GM21528 (cell line): ENCODE results near the gene GLRA1.

Experiments
- ATAC-seq: cut with Tn5 transposase; IDR thresholded peaks from one replicate; pipeline ENCODE4 v1.9.1; 2021; ENCODE audit warnings: mild to moderate bottlenecking, moderate library complexity; ENCODE audit not compliant: unreplicated experiment, low FRiP score

Gene GLRA1

GRCh38 chr5:151780348-151780747 lies 144.3 kb downstream of the GLRA1 start:
- ATAC-seq, result no peak

GRCh38 chr5:151779531-151780125 lies 145.0 kb downstream of the GLRA1 start:
- ATAC-seq, result no peak

DNA sequence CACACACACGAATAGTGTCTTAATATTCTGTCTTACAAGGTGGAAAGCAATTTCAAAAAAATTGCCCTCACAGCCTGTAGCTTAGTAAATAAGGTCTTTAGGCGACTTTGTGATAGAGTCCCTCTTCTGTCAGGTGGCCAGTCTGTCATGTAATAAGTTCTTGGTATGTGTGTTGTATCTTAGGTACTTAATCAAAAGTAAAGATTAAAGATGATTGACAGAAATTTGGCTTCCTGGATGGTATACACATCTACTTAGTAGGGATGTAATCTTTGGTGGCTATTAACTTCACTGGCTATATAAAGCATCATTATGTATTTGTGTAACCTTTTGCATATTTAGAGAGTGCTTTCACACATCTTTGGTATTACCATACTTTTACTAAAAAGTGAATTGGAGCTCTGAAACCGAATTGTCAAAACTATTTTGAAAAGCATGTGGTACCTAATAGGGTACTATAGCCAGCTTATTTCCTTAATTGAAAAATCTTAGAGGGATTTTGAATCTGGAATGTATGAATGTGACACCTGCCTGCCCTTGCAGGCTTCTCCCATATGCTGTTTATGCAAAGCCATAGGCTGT lies 149.5 kb downstream of the GLRA1 start:
- no peak for ATAC-seq

DNA sequence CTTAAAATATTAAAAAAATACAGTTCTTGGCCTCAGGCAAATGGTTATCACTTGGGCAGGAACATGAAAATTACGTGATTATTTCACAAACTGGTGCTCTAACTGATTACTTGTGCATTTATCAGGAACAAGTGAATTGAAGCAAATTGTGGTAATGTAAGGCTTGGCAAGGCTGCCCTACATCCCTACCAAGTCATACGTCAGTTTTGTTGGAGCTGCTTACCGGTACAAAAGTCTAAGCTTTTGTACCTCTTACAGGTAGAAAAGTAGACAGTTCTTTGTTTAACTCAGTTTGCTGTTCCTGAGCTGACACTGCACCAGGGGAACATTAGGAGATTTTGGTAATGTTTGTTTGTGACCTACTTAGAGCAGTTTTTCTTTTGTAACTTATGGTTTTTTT lies 150.7 kb downstream of the GLRA1 start:
- no peak for ATAC-seq

DNA sequence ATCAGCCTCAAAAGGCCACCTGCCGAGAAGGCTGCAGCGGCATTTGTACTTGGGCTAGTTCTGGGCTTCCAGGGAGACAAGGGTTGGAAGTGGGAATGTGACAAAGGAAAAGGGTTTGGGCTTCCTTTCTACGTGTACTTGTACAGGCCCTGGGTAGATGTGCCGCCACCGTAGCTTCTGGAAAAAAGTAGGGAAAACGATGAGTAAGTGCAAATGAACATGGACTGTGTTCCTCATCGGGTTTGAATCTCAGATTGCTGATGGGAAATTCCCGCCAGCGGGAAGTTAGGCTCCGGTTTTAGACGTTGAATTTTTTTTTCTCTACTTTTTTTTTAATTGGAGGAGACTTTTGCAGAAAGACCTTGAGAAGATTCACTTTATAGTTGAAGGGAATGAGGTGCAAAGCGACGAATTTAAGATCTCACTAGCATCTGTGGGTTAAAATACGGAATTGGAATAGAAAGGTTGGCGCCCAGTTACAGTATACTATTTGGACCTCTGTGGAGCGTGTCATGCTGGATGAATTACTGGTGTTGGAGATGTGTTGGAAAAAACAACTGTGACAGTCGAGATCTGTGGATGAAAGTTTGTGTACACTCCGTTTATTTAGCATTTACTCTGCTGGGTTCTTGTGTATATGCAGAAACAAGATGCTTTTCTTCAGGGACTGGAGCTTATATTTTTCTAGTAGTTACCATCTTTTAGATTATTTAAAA lies 151.6 kb downstream of the GLRA1 start:
- no peak for ATAC-seq
